ENCODE data around the gene SOX6.

Gene SOX6

DNA sequence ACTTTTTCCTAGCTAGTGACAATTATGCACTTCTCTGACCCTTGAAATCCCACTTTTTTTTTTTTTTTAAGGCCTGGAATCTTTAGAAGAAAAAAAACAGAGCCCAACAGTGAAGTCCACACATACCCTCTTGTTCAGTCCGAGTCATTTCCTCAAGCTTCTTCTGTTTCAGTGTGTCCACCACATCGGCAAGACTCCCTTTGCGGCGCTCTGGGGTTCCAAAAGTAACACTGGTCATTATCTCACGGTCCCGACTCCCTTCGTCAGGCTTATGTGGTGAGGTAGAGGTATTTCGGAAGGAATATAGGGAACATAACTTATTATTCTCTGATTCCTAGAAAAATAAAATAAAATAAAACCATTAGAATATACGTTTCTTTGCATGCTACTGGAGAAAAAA, 38.0 kb downstream of the SOX6 start:
- no peak for DNase-seq (ENCODE audit: extremely low read depth, insufficient read length)

GRCh38 chr11:16317712-16318111, 38.6 kb downstream of the SOX6 start:
- DNase-seq (ENCODE audit: extremely low read depth, insufficient read length): no peak
- no peak for TF ChIP-seq CTCF (IDR thresholded peaks at IDR 0.05; ENCODE audit: insufficient read depth, low read length, poor library complexity, severe bottlenecking)
- Histone ChIP-seq H3K36me3 (ENCODE audit: control insufficient read depth, insufficient read depth, low read length) (no peaks in the 10 kb centered on the region), H3K4me3 (replicated peaks; ENCODE audit: low read depth, low read length) (no peak overlapping the region), H3K27me3 (replicated peaks; ENCODE audit: control insufficient read depth, insufficient read depth, low read length) (no peaks in the 10 kb centered on the region; the same call in 1 of the 2 replicates)

More for the DNA sequence above, 38.0 kb downstream of the SOX6 start:
- no peaks in the 10 kb centered on the region; the same call in 1 of the 2 replicates for H3K27me3 ChIP-seq (replicated peaks; ENCODE audit: control insufficient read depth, insufficient read depth, low read length)
- H3K36me3 ChIP-seq (ENCODE audit: control insufficient read depth, insufficient read depth, low read length): no peaks in the 10 kb centered on the region
- H3K4me3 ChIP-seq (replicated peaks; ENCODE audit: low read depth, low read length): no peak overlapping the region
- no peak for TF ChIP-seq CTCF (IDR thresholded peaks at IDR 0.05; ENCODE audit: insufficient read depth, low read length, poor library complexity, severe bottlenecking)

GRCh38 chr11:16313846-16314245, 42.5 kb downstream of the SOX6 start:
- Histone ChIP-seq H3K27me3 (replicated peaks; ENCODE audit: control insufficient read depth, insufficient read depth, low read length) (no peaks in the 10 kb centered on the region; the same call in 1 of the 2 replicates), H3K36me3 (ENCODE audit: control insufficient read depth, insufficient read depth, low read length) (no peaks in the 10 kb centered on the region), H3K4me3 (replicated peaks; ENCODE audit: low read depth, low read length) (no peak overlapping the region)
- TF ChIP-seq CTCF (IDR thresholded peaks at IDR 0.05; ENCODE audit: insufficient read depth, low read length, poor library complexity, severe bottlenecking): no peak
- no peak for DNase-seq (ENCODE audit: extremely low read depth, insufficient read length)

DNA sequence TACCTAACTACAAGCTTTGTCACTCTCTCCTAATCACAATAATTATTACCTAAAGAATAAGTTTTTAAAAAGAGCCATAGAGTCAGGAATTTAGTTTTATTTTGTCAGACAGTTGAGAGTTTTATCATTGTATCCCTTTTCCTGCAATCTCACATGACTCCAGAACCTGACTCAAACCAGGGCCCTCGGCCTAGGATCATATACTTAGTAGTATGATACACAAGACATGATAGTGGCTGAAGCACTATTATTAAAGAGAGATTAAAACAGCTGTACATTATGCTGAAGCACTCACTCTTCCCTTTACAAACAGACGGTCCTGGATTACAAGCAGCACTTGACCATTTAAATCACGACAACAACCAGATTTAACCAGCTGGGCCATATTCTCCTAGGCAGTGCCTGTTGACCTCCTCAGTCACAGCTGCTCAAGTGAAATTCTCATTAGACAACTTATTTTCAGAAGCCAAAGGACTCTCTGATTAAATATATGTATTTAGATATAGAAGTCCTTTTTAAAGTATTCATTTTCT, 44.0 kb downstream of the SOX6 start:
- no peak for TF ChIP-seq CTCF (IDR thresholded peaks at IDR 0.05; ENCODE audit: insufficient read depth, low read length, poor library complexity, severe bottlenecking)
- Histone ChIP-seq H3K36me3 (ENCODE audit: control insufficient read depth, insufficient read depth, low read length) (no peaks in the 10 kb centered on the region), H3K4me3 (replicated peaks; ENCODE audit: low read depth, low read length) (no peak overlapping the region), H3K27me3 (replicated peaks; ENCODE audit: control insufficient read depth, insufficient read depth, low read length) (no peaks in the 10 kb centered on the region; the same call in 1 of the 2 replicates)
- no peak for DNase-seq (ENCODE audit: extremely low read depth, insufficient read length)

DNA sequence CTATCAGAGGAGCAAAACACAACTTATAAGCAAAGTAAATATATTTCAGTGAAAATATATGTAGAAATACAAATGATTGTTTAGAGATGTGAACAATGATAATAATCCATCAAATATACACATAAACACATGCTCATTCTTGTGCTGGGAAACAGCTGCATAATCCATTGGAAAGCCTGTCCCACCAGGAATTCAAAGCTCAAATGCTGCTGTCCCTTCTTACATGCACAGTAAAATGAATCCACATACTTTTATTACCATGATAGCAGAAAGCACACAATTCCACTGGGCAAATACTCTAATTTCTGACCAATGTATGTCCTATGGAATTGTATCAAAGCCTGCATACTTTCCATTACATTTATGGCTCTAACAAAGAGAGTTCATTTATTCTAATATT, 44.5 kb downstream of the SOX6 start:
- Histone ChIP-seq H3K36me3 (ENCODE audit: control insufficient read depth, insufficient read depth, low read length) (no peaks in the 10 kb centered on the region), H3K27me3 (replicated peaks; ENCODE audit: control insufficient read depth, insufficient read depth, low read length) (no peaks in the 10 kb centered on the region; the same call in 1 of the 2 replicates), H3K4me3 (replicated peaks; ENCODE audit: low read depth, low read length) (no peak overlapping the region)
- DNase-seq (ENCODE audit: extremely low read depth, insufficient read length): no peak
- TF ChIP-seq CTCF (IDR thresholded peaks at IDR 0.05; ENCODE audit: insufficient read depth, low read length, poor library complexity, severe bottlenecking): no peak

DNA sequence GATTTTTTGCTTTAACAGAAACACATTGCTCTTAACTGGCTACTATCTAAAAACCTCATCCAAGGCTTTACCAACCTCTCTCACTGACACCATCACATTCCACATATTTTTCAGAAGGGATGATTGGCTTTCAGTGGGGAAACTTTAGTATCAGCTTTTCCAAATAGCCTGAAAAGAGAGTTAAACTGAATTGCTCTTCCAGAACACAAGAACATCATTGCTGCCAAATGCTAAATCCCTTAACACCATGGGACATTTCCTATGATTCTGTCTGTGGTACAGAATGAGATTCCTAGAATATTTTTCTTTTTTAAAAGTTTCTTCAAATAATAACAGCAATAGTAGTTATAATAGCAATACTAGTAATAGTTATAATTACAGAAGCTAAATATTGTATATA, 45.4 kb downstream of the SOX6 start:
- H3K4me3 ChIP-seq (replicated peaks; ENCODE audit: low read depth, low read length): no peak overlapping the region
- TF ChIP-seq CTCF (IDR thresholded peaks at IDR 0.05; ENCODE audit: insufficient read depth, low read length, poor library complexity, severe bottlenecking): no peak
- no peaks in the 10 kb centered on the region for H3K36me3 ChIP-seq (ENCODE audit: control insufficient read depth, insufficient read depth, low read length)
- no peak for DNase-seq (ENCODE audit: extremely low read depth, insufficient read length)
- H3K27me3 ChIP-seq (replicated peaks; ENCODE audit: control insufficient read depth, insufficient read depth, low read length): no peaks in the 10 kb centered on the region; the same call in 1 of the 2 replicates

Measured in GM06990 (cell line).